Neural cell (in vitro differentiated cells): ENCODE data around the gene MPZL1. TPM values are rescaled to one million over a fixed set of nuclear protein-coding genes. Genes with fewer than 3 reads are reported as not detected.

Experiments
- H2AFZ ChIP-seq: fragments of 200-600, 300-800 bp; sonication (generic), shearing (Covaris generic); 2 replicates; pipeline ENCODE4 v1.6.0; 2014; ENCODE audit warnings: low read depth, mild to moderate bottlenecking, antibody characterized with exemption, low read length, moderate library complexity
- H3F3A ChIP-seq: fragments of 200-600 bp; shearing (Covaris generic); 2 replicates; pipeline ENCODE4 v1.6.1; 2016; ENCODE audit warnings: mild to moderate bottlenecking, moderate library complexity, mixed read lengths, antibody characterized with exemption, low read length; ENCODE audit not compliant: insufficient read depth, poor library complexity, severe bottlenecking
- H3K27ac ChIP-seq: fragments of 200-600, 300-800 bp; sonication (generic), shearing (Covaris generic); 2 replicates; pipeline ENCODE4 v1.5.1; 2014; ENCODE audit warnings: mild to moderate bottlenecking, low read length, moderate library complexity
- H3K27me3 ChIP-seq: fragments of 300-800, 200-600 bp; sonication (generic), shearing (Covaris generic); 2 replicates; pipeline ENCODE4 v1.6.0; 2014; ENCODE audit warnings: mild to moderate bottlenecking, low read depth, low read length, moderate library complexity; ENCODE audit not compliant: insufficient read depth
- H3K36me3 ChIP-seq: fragments of 300-800, 200-600 bp; sonication (generic), shearing (Covaris generic); 2 replicates; pipeline ENCODE4 v1.5.1; 2014; ENCODE audit warnings: mild to moderate bottlenecking, antibody characterized with exemption, low read length, moderate library complexity; ENCODE audit not compliant: insufficient read depth
- H3K4me2 ChIP-seq: fragments of 300-800, 200-600 bp; sonication (generic), shearing (Covaris generic); 2 replicates; pipeline ENCODE4 v1.6.0; 2014; ENCODE audit warnings: mild to moderate bottlenecking, low read length
- H3K4me3 ChIP-seq: fragments of 300-800, 200-600 bp; sonication (generic), shearing (Covaris generic); 2 replicates; pipeline ENCODE4 v1.5.1; 2014; ENCODE audit warnings: mild to moderate bottlenecking, low read length, moderate library complexity
- H3K79me2 ChIP-seq: fragments of 200-600 bp; shearing (Covaris generic); replicated peaks from 2 replicates; pipeline ENCODE4 v1.6.0; 2014; ENCODE audit warnings: mild to moderate bottlenecking, low read length, moderate library complexity; ENCODE audit not compliant: insufficient read depth
- H3K9ac ChIP-seq: fragments of 300-800, 200-600 bp; sonication (generic), shearing (Covaris generic); 2 replicates; pipeline ENCODE4 v1.6.1; 2016; ENCODE audit warnings: mild to moderate bottlenecking, low read length, mixed read lengths
- H3K9me2 ChIP-seq: fragments of 200-600 bp; shearing (Covaris generic); 2 replicates; pipeline ENCODE4 v1.6.1; 2016; ENCODE audit warnings: mild to moderate bottlenecking, low read length, mixed read lengths; ENCODE audit not compliant: insufficient read depth
- H3K9me3 ChIP-seq: fragments of 200-600, 300-800 bp; sonication (generic), shearing (Covaris generic); 2 replicates; pipeline ENCODE4 v1.6.1; 2016; ENCODE audit warnings: mild to moderate bottlenecking, mixed run types, low read length, moderate library complexity, mixed read lengths
- H4K20me1 ChIP-seq: fragments of 200-600 bp; shearing (Covaris generic); 2 replicates; pipeline ENCODE4 v1.6.1; 2016; ENCODE audit warnings: mild to moderate bottlenecking, mixed run types; ENCODE audit not compliant: insufficient read depth
- CTCF ChIP-seq: fragments of 450-650 bp; IDR thresholded peaks from 2 replicates; pipeline ENCODE4 v1.5.1; 2014; ENCODE audit warnings: antibody characterized with exemption, mild to moderate bottlenecking, moderate library complexity; ENCODE audit not compliant: poor library complexity, severe bottlenecking
- EP300 ChIP-seq: fragments of 450-650 bp; conservative IDR thresholded peaks from 2 replicates; pipeline ENCODE4 v1.6.1; 2014; ENCODE audit warnings: antibody characterized with exemption, mild to moderate bottlenecking, moderate library complexity; ENCODE audit not compliant: poor library complexity, severe bottlenecking
- EZH2 ChIP-seq: fragments of 200-600, 300-800 bp; shearing (Covaris generic), sonication (generic); IDR thresholded peaks from 2 replicates; pipeline ENCODE4 v1.6.1; 2014; ENCODE audit warnings: antibody characterized with exemption, low read length, borderline replicate concordance, mild to moderate bottlenecking; ENCODE audit not compliant: insufficient read depth, poor library complexity, severe bottlenecking
- MXI1 ChIP-seq: fragments of 450-650 bp; conservative IDR thresholded peaks from 2 replicates; pipeline ENCODE4 v1.6.1; 2014; ENCODE audit warnings: antibody characterized with exemption, mild to moderate bottlenecking; ENCODE audit not compliant: poor library complexity, severe bottlenecking
- POLR2AphosphoS5 ChIP-seq: IDR thresholded peaks from 2 replicates; pipeline ENCODE4 v1.6.1; 2012
- RAD21 ChIP-seq: fragments of 450-650 bp; conservative IDR thresholded peaks from 2 replicates; pipeline ENCODE4 v1.6.1; 2014; ENCODE audit warnings: antibody characterized with exemption, mild to moderate bottlenecking, moderate library complexity
- REST ChIP-seq: IDR thresholded peaks from 2 replicates; pipeline ENCODE4 v1.6.1; 2012; ENCODE audit warnings: borderline replicate concordance
- SMC3 ChIP-seq: fragments of 450-650 bp; conservative IDR thresholded peaks from 2 replicates; pipeline ENCODE4 v1.6.1; 2014; ENCODE audit warnings: antibody characterized with exemption, mild to moderate bottlenecking, moderate library complexity; ENCODE audit not compliant: poor library complexity
- TAF1 ChIP-seq: IDR thresholded peaks from 2 replicates; pipeline ENCODE4 v1.6.1; 2012; ENCODE audit warnings: low read depth
- polyA plus RNA-seq: library from polyadenylated mRNA; depleted of rRNA; stranded (reverse); fragments of >200 nt; gene quantifications from 2 replicates; pipeline ENCODE4 v1.2.3, GENCODE V29; 2014

The MPZL1 gene
- polyA plus RNA-seq, 1 donor from 2014 or later, result 167 TPM

- no peak overlapping the region for H3K4me3 ChIP-seq
- H3K9ac ChIP-seq, result no peak overlapping the region
- TF ChIP-seq REST (no peak), EZH2 (no peak), RAD21 (no peak), SMC3 (no peak), TAF1 (no peak)
- H3F3A ChIP-seq, result no peaks in the 10 kb centered on the region
- H4K20me1 ChIP-seq, result no peaks in the 10 kb centered on the region
- no peaks in the 10 kb centered on the region for H3K79me2 ChIP-seq
- H3K9me3 ChIP-seq, result no peaks in the 10 kb centered on the region
- H3K4me2 ChIP-seq, result no peak overlapping the region
- no peak overlapping the region for H2AFZ ChIP-seq
- no peaks in the 10 kb centered on the region for H3K27me3 ChIP-seq
- H3K27ac ChIP-seq, result no peak overlapping the region
- H3K36me3 ChIP-seq, result no peaks in the 10 kb centered on the region
- no peaks in the 10 kb centered on the region for H3K9me2 ChIP-seq
These were observed 48.5 kb upstream of the MPZL1 start for GRCh38 chr1:167673265-167673664.

GRCh38 chr1:167674156-167674555, 47.6 kb upstream of the MPZL1 start:
- H3K9me2 ChIP-seq, result no peaks in the 10 kb centered on the region
- H3K9me3 ChIP-seq, result no peaks in the 10 kb centered on the region
- no peaks in the 10 kb centered on the region for H3K27me3 ChIP-seq
- H3K27ac ChIP-seq, result no peak overlapping the region
- no peaks in the 10 kb centered on the region for H3K36me3 ChIP-seq
- TF ChIP-seq CTCF, result no peak
- TF ChIP-seq MXI1, result no peak
- TF ChIP-seq SMC3, result no peak
- TF ChIP-seq REST, result no peak
- no peak for TF ChIP-seq TAF1
- TF ChIP-seq RAD21, result no peak
- no peak for TF ChIP-seq EP300
- no peak for TF ChIP-seq POLR2AphosphoS5
- TF ChIP-seq EZH2, result no peak
- H3K79me2 ChIP-seq, result no peaks in the 10 kb centered on the region
- no peaks in the 10 kb centered on the region for H4K20me1 ChIP-seq
- H3F3A ChIP-seq, result no peaks in the 10 kb centered on the region
- no peak overlapping the region for H3K4me3 ChIP-seq
- H3K4me2 ChIP-seq, result no peak overlapping the region
- no peak overlapping the region for H3K9ac ChIP-seq
- no peak overlapping the region for H2AFZ ChIP-seq
